Sciatic nerve (tissue), 2 donors: ENCODE data around the gene SIM2. TPM values are rescaled to one million over a fixed set of nuclear protein-coding genes. Genes with fewer than 3 reads are reported as not detected.

ENCODE experiments used
- ATAC-seq: fragments of 200-7000 bp; cut with Tn5 transposase; one replicate; pipeline ENCODE4 v1.9.1; 2020; ENCODE audit warnings: mild to moderate bottlenecking, moderate library complexity
- DNase-seq: peaks from one replicate; pipeline ENCODE4 v3.0.0-alpha.2; 2020; ENCODE audit warnings: low spot score
- intact Hi-C: fragments of 100-400 bp; cut with DNase I; formaldehyde crosslinking; loops from one replicate; pipeline ENCODE4 v1.14.2; 2022
- total RNA-seq: library from RNA; stranded (reverse); fragmentation: NEBNext Ultra II Directional; extraction: Animal tissue kit (Norgen Biotek cat#: 25700); gene quantifications from one replicate; pipeline ENCODE4 v1.2.1, GENCODE V29; 2021
- donor health status: DM: no; HTN: no; CAD: no.
- donor health status: DM: no; HTN: no; CAD: no.

Gene SIM2
- total RNA-seq, 1 donor from 2014 or later: not detected

DNA sequence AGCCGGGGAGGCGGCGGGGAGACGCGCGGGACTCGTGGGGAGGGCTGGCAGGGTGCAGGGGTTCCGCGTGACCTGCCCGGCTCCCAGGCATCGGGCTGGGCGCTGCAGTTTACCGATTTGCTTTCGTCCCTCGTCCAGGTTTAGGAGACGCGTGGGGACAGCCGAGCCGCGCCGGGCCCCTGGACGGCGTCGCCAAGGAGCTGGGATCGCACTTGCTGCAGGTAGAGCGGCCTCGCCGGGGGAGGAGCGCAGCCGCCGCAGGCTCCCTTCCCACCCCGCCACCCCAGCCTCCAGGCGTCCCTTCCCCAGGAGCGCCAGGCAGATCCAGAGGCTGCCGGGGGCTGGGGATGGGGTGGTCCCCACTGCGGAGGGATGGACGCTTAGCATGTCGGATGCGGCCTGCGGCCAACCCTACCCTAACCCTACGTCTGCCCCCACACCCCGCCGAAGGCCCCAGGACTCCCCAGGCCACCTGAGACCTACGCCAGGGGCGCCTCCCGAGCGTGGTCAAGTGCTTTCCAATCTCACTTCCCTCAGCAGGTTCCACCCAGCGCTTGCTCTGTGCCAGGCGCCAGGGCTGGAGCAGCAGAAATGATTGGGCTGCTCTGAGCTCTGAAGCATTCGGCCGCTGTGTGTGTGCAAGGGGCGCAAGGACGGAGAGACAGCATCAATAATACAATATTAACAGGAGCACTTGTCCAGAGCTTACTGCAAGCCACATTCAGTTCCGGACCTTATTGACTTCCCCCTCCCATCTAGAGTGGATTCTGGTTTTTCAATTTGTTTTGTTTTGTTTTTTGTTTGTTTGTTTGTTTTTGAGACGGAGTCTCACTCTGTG lies 10.3 kb downstream of the SIM2 start:
- DNase-seq: peak; percentile 38
- no peak for ATAC-seq
- intact Hi-C loops: no loop called here

DNA sequence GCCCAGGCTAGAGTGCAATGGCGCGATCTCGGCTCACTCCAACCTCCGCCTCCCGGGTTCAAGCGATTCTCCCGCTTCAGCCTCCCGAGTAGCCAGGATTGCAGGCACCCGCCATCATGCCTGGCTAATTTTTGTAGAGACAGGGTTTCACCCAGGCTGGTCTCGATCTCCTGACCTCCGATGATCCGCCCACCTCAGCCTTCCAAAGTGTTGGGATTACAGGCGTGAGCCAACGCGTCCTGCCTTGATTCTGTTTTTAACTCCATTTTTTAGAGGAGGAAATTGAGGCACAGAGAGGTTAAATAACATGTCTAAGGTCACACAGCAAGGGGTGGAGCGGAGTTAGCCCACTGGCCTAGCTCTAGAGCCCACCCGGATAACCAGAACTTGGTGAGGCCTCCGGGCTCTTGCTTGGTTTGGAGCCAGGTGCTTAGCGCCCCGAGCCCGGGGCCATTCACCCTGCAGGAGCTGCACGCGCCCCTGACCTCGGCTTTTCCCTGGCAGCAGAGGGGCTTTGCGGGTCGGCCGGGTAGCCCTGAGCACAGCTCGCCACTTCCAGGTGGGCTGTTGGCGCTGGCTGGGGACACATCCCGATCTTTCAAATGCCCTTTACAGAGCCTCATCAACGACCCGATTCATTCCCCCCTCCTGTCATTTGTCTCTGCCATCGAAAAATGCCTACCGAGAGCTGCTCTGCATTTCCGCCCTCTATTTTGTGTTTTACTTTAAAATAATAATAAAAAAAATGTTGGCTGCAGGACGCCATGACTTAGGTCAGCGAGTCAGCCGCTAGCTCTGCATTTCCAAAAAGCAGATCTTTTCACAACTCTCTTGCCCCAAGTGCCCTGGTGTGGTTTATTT lies 11.2 kb downstream of the SIM2 start:
- intact Hi-C loops: no loop called here
- DNase-seq: peak; percentile 22
- no peak for ATAC-seq

DNA sequence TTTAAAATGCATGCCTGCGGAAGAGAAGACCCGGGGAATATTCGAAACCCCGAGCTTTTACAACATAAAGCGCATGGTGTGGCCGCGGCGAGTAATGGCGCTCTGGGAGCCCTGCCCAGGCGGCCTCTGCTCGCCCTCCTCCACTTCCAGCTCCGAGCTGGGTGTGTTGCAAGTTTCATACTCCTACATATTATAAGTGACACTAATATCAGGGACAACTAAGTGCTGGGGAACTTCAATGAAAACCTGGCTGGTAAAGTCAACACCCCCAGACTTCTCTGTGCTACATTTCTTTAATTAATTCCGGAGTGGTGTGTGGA lies 11.8 kb downstream of the SIM2 start:
- DNase-seq: peak; percentile 21

DNA sequence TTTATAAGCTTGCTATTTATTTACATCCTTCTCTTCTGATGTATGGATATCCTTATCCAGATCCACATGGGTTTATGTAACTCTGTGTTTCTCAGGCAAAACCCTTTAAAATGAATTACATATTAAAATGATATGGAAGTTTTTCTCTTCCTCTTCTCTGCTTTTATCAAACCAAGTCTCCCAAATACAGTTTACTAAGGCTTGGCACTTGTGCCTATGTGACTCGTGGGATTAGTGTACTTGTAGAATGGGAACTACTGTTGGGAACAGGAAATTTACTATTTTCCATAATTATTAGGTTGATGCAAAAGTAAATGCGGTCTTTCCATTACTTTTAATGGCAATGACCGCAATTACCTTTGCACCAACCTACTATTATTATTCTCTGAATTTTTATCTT lies 14.8 kb downstream of the SIM2 start:
- intact Hi-C loops: no loop called here

More for the DNA sequence above, 11.8 kb downstream of the SIM2 start:
- ATAC-seq: no peak
- intact Hi-C loops: no loop called here

DNA sequence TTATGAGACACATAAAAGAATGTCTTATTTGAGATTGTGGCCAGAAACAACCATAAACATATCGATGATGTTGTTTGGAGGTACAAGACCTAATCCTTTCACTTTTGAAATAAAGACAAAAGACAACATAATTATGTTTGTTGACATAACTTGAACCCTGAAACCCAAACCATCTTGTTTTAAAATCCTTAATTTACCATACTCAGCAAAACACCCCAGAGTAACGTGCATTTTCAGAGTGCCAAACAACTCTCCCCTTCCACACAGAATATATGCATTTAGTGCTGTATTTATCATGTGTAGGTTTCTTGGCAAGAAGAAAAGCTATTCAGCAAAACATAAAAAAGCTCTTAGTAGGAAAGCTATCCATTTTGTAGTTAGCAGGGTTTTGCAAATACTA lies 17.5 kb downstream of the SIM2 start:
- ATAC-seq: no peak
- DNase-seq: no peak
- intact Hi-C loops: no loop called here

More for the DNA sequence above, 14.8 kb downstream of the SIM2 start:
- ATAC-seq (no peak), DNase-seq (no peak)

DNA sequence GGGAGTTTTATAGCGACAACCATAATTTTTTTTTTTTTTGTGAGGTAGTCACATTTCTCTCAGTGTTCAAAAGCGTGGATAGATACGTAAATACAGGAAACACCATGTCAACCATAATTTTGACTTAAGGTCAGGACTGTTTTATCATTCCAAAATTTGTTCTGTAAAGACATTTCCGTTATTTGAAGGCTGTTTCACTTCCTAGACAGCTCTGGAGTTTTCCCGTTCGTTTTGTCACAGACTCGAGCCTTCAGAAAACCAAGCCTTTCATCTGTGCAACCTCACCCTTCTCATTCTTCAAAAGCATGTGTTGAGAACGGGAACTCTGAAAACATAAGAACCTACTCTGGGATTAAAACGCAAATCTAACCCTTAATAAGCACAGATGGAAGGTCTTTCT lies 17.9 kb downstream of the SIM2 start:
- intact Hi-C loops: no loop called here
- ATAC-seq: no peak

DNA sequence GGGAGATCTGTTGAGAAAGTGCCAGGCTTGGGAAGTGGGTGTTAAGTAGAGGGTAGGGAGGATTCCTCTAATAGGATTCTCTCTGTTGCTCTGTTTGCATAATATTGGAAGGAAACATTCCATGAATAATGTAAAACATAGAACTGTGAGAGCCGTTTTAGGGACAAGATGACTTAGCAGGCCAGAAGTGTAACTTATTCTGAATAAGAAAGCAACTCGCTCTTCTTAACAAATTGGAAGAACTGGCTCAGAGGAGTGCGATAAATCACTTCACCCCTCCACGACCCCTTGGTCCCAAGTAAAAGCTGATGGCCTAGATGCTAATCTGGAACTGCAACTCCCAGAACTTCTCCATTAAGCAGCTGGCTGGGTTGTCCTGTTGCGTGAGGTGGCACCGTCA lies 19.1 kb downstream of the SIM2 start:
- intact Hi-C loops: no loop called here
- ATAC-seq (no peak), DNase-seq (no peak)

More for the DNA sequence above, 17.9 kb downstream of the SIM2 start:
- no peak for DNase-seq

DNA sequence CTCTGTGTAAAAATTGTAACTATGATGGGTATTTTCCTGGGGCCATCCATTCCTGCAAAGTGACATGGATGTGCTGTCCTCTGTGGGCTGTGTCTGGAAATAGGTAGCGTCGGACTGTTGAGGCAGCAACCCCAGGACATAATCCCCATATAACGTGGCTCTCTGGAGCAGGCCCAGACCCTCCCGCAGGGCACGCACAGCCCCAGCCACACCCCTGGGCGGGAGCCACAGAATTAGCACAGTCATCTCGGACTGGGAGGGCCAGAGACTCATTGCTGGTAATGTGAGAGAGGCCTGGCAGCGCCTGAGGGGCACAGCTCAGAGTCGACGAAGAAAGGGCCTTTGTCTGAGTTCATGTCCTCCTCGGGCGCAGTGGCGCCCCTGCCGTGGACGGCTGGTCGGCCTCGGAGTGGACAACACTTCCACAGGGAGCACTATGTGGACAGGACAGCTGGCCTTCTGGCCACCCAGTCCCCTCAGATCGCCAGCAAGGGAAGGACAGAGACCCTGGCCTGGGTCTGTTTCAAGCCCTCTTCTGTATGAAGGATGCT lies 20.1 kb downstream of the SIM2 start:
- peak; percentile 71 for ATAC-seq

DNA sequence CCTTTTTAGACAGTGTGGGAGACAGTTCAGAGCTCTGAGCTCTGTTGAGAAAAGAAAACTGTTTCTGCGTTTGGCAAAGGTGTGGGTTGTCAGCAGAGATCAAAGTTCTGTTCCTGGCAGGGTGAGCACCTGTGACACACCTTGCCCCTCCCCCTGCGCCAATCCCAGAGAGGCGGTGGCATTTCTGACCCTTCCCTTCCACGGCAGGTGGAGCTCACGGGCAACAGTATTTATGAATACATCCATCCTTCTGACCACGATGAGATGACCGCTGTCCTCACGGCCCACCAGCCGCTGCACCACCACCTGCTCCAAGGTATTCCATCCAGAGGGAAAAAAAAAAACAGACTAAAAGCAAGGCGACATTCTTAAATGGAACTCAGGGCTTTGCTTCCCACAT lies 20.7 kb downstream of the SIM2 start:
- ATAC-seq (no peak), DNase-seq (peak; percentile 33)
- intact Hi-C loops: no loop called here

More for the DNA sequence above, 20.1 kb downstream of the SIM2 start:
- peak; percentile 58 for DNase-seq
- intact Hi-C loops: no loop called here

DNA sequence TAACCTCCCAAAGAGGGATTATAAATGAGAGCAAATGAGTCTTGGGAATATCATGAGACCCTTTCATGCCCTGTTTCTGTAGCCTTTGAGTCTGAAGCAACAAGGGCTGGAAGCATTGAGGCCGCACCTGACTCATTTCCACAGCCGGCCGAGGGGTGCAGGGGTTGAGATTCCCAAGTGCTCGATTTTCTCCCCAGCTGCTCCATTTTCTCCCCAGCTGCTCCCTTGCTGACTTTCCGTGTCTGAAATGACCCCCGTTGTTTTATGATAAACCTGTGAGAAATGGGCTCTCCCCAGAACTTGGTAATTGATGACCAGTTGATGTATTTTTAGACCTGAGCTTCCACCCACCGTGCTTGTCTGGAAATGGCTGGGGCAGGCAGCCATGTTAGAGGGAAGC lies 22.9 kb downstream of the SIM2 start:
- ATAC-seq (no peak), DNase-seq (peak; percentile 15)
- intact Hi-C loops: no loop called here

DNA sequence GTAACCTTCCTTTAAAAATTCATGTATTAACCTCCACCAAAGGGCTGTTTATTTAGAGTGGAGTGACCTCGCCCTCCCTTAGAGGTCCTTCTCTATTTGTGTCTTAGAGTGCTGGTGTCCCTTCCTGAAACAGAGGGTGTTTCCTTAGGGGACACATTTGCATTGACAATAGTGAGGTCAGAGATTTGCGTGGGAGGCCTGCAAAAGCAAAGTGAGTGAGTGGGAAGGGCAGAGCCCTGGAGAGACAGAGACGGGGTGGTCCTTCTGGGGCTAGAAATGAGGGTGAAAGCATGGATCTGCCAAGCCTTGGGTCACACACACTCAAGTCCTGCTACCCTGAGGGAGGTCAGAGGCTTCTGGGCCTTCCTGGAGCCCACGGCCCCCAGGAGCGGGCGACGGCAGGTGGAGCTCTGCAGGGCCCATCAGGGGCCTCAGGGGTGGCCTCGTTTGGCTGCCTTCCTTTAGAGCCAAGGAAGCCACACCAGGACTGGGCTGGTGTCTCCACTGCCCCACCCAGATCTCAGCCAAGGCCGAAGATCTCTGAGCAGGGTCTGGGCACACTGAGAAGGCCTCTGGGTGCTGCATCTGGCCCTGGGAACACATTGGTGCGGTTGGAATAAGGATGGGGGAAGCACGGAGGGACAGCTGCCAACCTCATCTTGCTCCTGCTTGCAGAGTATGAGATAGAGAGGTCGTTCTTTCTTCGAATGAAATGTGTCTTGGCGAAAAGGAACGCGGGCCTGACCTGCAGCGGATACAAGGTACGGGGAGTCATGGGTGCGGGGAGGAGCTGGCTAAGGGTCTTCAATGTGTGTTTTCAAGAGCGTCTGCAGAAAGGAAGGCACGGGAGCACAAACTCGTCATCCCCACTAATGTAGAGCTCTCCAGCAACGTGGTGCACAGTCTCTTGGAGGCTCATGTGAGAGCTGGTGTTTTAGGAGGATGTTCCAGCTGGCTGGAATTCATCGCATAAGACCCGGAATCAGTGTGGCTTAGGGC lies 23.8 kb downstream of the SIM2 start:
- peak; percentile 17 for DNase-seq
- intact Hi-C loops: no loop called here
- ATAC-seq: no peak

DNA sequence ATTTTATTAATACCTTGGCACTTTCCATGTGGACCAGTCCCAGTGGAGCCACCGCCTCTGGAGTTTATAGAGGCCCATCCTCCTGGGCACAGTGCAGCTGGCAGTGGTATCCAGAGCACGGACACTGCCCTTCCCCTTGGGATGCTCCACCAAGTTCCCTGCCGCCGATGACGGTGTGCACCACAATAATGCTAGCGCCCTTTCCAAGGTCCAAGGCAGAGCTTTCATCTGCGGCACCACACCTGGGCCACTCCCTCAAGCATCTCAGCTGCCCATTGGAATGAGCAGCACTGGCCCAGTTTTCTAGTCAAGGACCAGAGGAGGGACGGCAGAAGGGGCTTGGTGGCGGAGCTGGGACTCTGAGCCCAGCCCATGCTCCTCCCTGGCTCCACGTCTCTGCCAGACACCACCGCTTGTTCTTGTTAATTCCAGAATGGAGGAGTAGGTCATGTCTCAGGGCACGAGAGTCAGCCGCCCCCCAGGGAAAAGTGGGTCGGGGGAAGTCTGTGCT lies 24.5 kb downstream of the SIM2 start:
- ATAC-seq: no peak
- peak; percentile 41 for DNase-seq
- intact Hi-C loops: no loop called here

DNA sequence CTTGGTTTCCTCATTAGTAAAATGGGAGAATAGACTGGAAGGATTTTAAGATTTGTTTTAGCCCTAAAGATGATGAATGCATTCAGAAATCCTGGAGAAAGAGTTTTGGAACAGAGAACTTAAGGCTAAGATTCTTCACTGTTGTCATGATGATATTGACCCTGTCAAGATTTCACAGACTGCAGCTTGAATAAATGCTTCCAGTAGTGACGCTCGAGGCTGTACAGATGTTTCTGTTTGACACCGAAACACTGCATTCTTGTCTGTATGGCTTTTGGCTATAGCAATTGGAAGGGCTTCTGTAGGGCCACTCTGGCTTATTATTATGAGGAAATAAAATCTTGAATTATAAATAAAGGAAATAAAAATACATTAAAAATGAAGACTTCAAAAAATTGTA lies 25.7 kb downstream of the SIM2 start:
- DNase-seq (no peak), ATAC-seq (no peak)
- intact Hi-C loops: no loop called here

DNA sequence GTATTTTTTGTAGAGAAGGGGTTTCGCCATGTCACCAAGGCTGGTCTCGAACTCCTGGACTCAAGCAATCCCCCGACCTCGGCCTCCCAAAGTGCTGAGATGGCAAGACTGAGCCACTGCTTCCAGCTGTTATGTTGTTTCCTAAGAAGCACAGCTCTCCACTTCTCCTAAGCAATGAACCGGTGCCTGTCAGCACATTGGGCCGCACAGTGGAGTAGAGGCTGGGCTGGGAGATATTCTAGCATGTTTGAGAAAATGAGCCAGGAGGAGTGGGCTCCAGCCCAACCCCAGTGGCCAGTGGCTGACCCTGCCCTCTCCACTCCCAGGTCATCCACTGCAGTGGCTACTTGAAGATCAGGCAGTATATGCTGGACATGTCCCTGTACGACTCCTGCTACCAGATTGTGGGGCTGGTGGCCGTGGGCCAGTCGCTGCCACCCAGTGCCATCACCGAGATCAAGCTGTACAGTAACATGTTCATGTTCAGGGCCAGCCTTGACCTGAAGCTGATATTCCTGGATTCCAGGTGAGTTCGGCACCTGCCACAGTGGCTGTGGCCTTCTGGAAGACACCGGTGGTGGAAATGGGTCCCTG lies 27.0 kb downstream of the SIM2 start:
- ATAC-seq (no peak), DNase-seq (peak; percentile 19)
- intact Hi-C loops: no loop called here

DNA sequence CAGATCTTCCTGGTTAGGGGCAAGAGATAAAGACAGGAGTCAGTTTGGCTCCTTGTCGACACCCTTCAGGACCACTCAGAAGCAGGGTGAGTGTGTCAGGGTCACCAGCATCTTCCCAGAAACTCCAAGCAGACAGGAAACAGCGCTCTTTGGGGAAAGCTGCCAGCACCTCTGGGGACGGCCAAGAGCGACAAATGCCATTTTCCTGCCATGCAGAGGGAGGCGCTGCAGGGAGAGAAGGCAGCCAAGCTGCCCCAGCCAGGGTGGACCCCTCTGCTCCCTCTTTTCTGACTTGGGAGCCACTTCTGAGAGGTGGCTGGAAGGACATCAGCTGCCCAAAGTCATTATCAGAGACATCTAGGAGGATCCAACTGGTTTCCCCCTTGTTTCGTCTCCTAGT lies 29.0 kb downstream of the SIM2 start:
- no peak for ATAC-seq
- intact Hi-C loops: no loop called here
- DNase-seq: peak; percentile 25

DNA sequence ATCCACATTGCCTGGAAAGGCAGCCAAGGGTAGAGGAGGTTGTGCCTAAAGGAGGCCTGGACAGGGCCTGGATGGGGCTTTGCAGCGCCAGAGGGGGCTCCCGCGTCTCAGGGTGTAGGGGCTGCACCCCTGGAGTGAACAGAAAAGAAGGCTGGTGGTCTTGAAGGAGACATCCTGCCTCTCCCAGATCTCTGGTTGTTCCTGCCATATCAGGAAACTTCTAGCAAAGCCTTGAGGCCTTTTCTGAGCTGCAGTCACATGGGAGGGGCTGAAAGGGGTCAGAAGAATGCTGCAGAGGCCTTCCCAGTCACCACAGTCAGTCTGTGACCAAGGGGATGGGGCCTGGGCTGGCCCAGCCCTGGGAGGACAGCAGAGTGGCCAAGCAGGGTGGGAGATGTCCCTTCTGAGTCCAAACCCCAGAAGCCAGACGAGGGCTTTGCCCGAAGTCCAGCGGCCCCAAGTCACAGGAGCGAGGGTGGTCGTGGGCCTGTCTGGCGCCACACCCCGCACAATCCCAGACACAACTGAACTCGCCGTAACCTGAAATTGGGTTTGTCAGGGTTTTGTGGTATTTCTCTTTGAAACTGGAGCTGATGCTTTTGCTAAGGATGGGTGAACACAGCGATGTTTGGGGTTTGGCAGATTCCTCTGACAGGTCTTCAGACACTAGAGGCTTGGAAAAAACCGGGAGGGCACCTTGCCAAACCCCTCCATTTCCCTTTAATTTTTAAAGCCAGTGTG lies 29.6 kb downstream of the SIM2 start:
- ATAC-seq: no peak
- peak; percentile 37 for DNase-seq
- intact Hi-C loops: no loop called here

DNA sequence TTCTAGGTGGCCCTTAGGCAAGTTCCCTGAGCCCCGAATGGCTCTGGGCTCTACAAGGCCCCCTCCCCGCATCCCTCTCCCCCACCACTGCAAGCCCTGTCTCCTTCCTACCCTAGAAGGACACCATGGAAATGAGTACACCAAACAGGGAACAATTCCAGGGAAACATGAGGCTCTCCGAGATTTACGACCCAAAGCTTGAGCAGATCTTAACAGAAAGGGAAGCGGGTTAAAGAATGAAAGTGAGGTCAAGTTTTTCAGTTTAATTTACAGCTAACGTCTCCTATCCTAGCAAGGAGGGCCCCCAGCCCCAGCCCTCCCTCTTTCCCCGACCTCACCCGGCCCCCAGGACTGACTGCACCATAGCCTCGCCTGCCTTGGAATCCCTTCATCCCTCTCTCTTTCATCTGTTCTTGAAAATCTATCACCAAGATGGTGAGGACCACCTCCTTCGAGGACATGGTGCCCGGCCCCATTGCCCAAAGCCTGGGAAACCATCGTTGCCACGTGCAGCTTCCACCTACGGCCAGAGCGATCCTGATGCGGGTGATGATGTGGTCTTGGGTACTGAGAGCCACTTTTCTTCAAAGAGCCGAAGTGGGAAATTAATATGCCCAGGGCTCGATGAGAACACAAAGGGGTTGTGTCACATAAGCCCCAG lies 30.5 kb downstream of the SIM2 start:
- intact Hi-C loops: no loop called here
- ATAC-seq (no peak), DNase-seq (peak; percentile 27)
